ENCODE results near the gene SIK1. TPM values are rescaled to one million over a fixed set of nuclear protein-coding genes. Genes with fewer than 3 reads are reported as not detected.

SIK1 gene
- total RNA-seq, 2 donors from 2014 or later: 3.7 to 8.4 TPM

DNA sequence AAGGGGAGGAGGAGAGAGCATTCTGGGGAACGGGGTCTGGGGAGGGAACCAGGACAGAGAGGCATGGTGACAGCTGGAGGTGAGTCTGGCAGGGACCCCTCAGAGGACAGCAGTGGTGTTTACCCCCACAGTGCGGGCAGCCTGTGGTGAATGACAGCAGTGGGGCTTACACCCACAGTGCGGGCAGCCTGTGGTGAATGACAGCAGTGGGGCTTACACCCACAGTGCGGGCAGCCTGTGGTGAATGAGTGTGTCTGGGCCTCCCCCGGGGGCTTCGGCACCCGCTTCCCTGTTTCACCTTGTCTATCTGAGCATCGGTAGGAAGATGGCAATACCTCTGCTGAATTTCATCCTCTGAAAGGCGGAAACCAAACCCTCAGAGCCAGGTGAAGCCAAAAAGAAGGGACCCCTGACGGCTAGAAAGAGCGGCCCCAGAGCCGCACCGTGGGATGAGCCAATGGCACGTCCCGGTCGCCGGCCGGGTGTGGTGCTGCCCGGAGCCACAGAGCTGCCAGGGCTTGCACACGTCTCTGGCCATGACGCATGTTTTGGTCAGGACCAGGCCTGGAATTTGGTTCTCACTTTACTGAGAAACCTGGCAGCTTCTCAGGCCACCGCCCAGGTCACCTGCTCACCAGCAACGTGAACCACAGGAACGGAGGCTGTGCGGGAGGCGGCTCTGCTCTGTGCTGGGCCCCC, 54.1 kb downstream of the SIK1 start:
- DNase-seq: no peak
- Histone ChIP-seq H3K27ac (no peak overlapping the region), H3K36me3 (no peaks in the 10 kb centered on the region), H3K4me3 (no peak overlapping the region), H3K9me3 (no peaks in the 10 kb centered on the region), H3K27me3 (no peaks in the 10 kb centered on the region), H3K4me1 (no peaks in the 10 kb centered on the region), H3K9ac (ENCODE audit: low read depth in 2 of 2, low read length in 2 of 2) (no peak overlapping the region)
- intact Hi-C loops (cut with DNase I): no loop called here
- TF ChIP-seq CTCF (IDR thresholded peaks at IDR 0.05): no peak

GRCh38 chr21:43371786-43372185, 55.1 kb downstream of the SIK1 start:
- intact Hi-C loops (cut with DNase I): no loop called here

DNA sequence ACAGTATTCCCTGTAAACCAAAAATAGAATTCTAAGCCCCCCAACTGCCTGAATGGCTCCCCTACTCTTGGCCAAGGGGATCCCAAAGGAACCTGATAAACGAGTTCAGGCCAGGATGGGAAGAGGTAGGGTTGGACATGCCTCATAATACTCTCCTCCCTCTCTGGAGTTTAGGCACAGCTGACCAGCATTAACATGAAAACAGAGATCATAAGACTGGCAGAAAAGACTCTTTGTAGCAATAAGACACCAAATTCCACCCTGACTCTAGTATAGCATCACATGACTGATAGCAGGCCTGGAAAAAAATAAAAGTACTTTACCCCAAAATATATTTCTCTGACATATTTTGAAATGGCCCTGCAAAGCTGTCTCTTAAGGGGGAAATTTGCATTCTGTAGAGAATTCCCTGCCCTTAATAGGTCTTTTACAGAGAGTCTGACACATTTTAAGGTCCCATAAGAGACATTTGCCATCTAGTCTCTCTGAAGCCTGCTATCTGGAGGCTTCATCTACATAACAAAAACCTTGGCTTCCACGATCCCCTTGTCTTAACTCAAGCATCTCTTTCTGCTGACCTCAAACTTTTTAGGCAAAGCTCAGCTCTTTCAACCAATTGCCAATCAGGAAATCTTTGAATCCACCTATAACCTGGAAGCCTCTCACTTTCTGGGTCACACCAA, 55.9 kb downstream of the SIK1 start:
- Histone ChIP-seq H3K27ac (no peak overlapping the region), H3K4me1 (no peaks in the 10 kb centered on the region), H3K4me3 (no peak overlapping the region), H3K9me3 (no peaks in the 10 kb centered on the region), H3K36me3 (no peaks in the 10 kb centered on the region), H3K27me3 (no peaks in the 10 kb centered on the region), H3K9ac (ENCODE audit: low read depth in 2 of 2, low read length in 2 of 2) (no peak overlapping the region)
- intact Hi-C loops (cut with DNase I): no loop called here
- no peak for DNase-seq
- no peak for TF ChIP-seq CTCF (IDR thresholded peaks at IDR 0.05)

More at GRCh38 chr21:43371786-43372185, 55.1 kb downstream of the SIK1 start:
- Histone ChIP-seq H3K27me3 (no peaks in the 10 kb centered on the region), H3K27ac (no peak overlapping the region), H3K9ac (ENCODE audit: low read depth in 2 of 2, low read length in 2 of 2) (no peak overlapping the region), H3K36me3 (no peaks in the 10 kb centered on the region), H3K4me3 (no peak overlapping the region), H3K4me1 (no peaks in the 10 kb centered on the region), H3K9me3 (no peaks in the 10 kb centered on the region)
- no peak for TF ChIP-seq CTCF (IDR thresholded peaks at IDR 0.05)
- no peak for DNase-seq

DNA sequence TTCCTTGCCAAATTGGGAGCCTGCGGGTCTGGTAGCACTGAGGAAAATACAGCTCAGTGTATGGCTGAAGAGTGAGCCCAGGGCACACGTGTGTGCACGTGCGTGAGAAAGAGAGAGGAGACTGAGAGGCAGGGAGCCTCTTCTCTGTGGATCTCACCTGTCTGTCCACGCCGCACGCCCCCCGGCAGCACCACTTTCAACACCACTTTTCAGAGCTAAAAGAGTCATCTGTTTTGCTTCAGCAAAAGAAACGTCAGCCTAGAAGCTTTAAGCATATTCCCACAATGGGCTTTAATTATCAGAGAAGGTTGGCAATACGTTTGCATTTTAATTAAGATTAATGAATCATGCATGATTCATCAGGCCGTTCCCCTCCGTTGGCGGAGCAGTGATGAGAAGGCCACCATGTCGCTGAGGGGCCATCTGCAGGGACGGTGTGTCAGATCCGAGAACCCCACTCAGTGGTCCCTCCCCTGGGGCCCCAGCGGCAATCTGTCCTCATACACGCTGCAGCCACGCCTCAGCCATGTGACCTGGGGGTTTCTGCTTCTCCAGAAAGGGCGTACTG, 56.8 kb downstream of the SIK1 start:
- Histone ChIP-seq H3K9me3 (no peaks in the 10 kb centered on the region), H3K4me3 (no peak overlapping the region), H3K27me3 (no peaks in the 10 kb centered on the region), H3K9ac (ENCODE audit: low read depth in 2 of 2, low read length in 2 of 2) (no peak overlapping the region), H3K36me3 (no peaks in the 10 kb centered on the region), H3K4me1 (no peaks in the 10 kb centered on the region), H3K27ac (no peak overlapping the region)
- intact Hi-C loops (cut with DNase I): no loop called here
- no peak for TF ChIP-seq CTCF (IDR thresholded peaks at IDR 0.05)
- no peak for DNase-seq

DNA sequence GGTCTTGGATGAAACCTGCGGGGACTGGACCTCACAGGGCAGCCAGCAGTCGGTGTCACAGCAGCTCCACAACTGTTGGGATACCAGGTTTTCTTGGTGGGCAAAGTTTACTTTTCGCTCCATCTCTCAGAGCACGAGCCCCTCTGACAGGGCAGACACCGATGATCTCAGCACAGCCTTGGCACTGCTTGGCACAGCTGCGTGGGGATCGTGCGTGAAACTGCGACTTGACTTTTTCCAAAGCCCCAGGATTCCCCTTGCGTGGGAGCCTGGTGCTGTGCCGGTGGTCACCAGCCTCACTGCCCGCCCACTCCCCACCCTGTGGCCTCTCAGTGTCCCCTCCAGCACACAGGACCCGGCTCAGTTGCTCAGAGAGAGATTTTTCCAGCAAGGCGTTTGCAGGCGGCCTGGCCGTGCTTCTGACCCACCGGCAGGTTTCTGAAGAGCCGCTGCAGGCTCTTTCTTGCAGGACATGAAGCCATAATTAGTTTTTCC, 57.3 kb downstream of the SIK1 start:
- DNase-seq: no peak
- no peak overlapping the region for H3K9ac ChIP-seq (ENCODE audit: low read depth in 2 of 2, low read length in 2 of 2)
- no peak overlapping the region for H3K27ac ChIP-seq
- no peaks in the 10 kb centered on the region for H3K36me3 ChIP-seq
- intact Hi-C loops (cut with DNase I): no loop called here
- no peak for TF ChIP-seq CTCF (IDR thresholded peaks at IDR 0.05)
- H3K9me3 ChIP-seq: no peaks in the 10 kb centered on the region
- no peaks in the 10 kb centered on the region for H3K4me1 ChIP-seq
- H3K27me3 ChIP-seq: no peaks in the 10 kb centered on the region
- no peak overlapping the region for H3K4me3 ChIP-seq

All from colonic mucosa (tissue), 4 donors.